ENCODE data around the gene SS18L1.
"Not testable (repeated sequence)": the region's sequence is repeated elsewhere in the genome, so short reads cannot be mapped to it uniquely, and the experiment has no call there.

Gene SS18L1

DNA sequence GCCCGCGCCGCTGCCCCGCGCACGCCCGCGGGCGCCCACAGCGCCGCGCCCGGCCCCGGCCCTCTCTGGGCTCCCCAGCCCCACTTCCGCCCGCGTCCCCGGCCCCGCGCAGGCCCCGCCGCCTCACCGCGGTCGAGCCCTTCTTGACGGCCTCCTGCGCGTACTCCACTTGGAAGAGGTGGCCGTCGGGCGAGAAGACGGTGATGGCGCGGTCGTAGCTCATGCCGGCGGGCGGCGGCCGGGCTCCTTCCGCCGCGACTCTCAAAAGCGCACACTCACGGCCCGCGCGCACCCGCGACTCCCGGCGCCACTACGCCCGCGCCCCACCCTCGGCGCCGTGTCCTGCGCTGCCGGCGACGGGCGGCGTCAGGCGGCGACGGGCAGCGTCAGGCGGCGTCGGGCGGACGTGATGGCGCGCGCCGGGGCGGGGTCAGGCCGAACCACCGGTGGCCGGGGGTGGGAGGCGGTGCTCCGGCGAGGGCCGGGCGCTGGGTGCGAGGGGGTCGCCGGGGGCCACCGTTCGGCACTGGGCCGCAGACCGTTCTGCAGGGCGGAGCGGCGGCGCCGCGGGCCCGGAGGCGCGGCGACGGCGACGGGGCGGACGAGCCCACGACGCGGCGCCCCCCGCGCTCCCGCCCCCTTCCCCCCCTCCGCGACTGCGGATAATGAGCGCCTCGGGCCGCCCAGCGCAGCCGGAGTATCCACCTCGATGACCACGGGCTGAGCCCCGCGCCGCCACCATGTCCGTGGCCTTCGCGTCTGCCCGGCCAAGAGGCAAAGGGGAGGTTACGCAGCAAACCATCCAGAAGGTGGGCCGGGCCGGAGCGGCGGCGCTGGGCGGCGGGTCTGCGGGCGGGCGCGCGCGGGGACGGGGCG lies at the start of gene SS18L1, which contains the start of gene PSMA7:
Gene SS18L1, plus strand, starts transcription at position 689 of the 876 bp plus-strand sequence. Its CDS starts 52 bp downstream, at position 741.
Gene PSMA7, minus strand, starts transcription at position 314 of the 876 bp plus-strand sequence. Its CDS starts 91 bp downstream, at position 223.
- peak; percentile 88 for DNase-seq

DNA sequence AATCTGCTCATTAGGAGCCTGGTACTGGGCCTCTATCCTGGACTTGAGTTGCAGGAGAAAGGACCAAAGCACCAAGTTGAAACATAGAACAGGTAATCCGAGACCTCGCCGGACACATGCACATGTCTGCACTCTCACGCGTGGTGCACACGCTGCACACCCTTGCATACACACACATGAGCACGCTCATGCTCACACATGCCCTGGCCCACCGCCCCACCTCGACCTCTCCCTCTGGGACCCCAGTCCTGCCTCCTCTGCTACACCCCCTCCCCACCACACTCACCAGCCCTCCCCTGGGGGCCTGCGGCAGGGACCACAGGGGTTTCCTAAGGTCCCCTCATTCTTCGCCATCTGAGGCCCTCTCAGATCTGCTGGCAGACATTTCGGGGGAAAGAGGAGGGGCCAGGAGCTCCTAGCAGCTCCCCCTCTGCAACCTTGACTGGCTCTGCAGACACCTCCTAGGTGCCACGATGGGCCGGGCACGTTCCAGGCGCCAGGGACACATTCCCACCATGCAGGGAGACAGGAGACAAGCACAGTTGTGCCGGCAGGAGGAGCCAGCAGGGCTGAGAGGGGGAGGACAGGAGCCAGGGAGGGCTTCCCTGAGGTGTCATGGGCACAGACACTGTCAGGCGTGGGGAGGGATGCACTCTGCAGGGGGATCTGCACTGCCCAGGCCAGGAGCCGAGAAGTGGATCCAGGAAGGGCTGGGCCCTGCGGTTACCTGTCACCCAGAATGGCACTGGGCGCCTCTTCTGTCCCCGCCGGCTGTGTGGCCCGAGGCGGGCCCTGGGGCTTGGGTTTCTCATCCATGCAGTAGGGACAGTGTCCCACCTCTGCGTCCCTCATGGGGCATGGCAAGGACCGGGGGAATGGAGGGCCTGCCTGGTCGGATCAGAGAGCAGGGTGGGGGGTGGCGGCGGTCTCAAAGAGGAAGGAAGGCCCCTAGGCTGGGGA lies 46.9 kb upstream of the SS18L1 start:
- DNase-seq, result no peak

GRCh38 chr20:62097881-62098407 lies 45.6 kb upstream of the SS18L1 start:
- DNase-seq, result no peak

GRCh38 chr20:62101078-62101477 lies 42.5 kb upstream of the SS18L1 start:
- DNase-seq, result no peak

DNA sequence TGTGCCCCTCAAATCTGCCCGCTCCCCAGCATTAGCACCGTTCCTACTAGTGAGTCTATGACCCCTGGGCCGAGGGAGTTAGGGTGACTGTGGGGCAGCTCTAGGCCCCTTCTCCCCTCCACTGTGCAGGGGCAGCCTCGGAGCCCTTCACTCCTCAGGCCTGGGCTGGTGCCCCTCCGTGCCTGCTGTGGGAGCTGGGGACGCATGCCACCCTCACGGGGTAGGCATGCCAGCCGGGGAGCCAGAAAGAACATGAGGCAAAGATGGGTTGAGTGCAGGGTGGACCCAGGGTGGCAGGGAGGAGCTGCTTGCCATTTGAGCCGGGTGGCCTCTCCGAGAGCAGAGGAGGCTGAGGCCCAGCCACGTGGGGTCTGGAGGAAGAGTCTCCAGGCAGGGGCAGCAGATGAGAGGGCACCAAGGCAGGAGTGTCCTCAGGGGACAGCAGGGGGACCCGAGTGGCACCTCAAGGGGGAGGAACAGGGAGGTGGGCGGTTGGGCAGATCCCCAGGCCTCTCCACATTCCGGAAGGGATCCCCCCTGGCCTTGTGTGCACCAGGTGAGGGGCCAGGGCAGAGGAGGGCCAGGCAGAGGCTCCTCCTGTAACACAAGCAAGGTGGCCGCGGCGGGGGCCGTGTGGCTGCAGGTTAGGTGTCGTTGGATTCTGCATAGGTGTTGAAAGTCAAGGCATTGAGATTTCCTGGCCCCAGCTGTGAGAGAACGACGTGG lies 39.9 kb upstream of the SS18L1 start:
- DNase-seq, result no peak

GRCh38 chr20:62104234-62104789 lies 39.3 kb upstream of the SS18L1 start:
- DNase-seq, result no peak

DNA sequence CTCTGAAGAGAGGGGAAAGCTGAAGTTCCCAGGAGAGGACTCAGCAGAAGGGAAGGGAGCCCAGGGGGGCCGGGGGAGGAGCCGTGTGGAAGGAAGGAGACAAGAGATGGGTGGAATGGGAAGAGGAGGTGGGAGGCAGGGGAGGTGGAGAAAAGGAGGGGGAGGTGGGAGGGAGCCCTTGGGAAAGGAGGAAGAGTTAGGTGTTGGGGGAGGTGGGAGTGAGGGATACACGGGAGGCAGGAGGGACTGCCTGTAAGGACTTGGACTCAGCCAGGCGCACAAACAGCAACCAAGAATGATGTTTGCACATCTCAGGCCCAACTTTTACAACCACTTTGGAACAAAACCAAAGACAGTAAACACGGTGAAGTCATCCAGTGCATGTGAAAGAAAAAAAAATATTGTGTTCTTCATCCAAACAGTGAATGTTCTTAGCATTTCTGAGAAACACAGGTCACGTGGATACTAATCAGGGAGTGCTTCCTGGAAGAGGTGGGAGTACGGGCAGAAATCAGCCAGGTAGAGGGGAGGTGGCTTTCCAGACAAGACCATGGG lies 38.7 kb upstream of the SS18L1 start:
- no peak for DNase-seq

DNA sequence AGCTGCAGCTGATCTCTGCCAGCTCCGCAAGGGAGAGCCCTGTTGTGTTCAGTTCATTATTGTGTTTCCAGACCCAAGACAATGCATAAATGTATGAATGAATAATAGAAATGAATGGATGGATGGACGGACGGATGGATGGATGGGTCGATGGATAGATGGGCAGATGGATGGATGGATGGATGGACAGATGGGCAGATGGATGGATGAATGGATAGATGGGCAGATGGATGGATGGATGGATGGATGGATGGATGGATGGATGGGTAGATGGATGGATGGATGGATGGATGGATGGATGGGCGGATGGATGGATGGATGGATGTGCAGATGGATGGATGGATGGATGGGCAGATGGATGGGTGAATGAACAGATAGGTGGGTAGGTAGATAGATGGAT lies 38.0 kb upstream of the SS18L1 start:
- DNase-seq, result no peak

DNA sequence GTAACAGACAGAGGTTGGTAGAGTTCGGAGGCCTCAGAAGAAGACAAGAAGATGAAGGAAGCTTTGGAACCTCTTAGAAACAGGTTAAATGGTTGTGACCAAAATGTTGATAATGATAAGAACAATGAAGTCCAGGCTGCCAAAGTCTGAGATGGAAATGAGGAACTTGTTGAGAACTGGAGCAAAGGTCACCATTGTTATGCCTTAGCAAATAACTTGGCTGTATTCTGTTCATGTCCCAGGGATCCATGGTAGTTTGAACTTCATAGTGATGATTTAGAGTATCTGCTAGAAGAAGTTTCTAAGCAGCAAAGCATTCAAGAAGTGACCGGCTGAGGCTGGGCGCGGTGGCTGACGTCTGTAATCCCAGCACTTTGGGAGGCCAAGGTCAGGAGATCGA lies 32.4 kb upstream of the SS18L1 start:
- DNase-seq, result no peak

DNA sequence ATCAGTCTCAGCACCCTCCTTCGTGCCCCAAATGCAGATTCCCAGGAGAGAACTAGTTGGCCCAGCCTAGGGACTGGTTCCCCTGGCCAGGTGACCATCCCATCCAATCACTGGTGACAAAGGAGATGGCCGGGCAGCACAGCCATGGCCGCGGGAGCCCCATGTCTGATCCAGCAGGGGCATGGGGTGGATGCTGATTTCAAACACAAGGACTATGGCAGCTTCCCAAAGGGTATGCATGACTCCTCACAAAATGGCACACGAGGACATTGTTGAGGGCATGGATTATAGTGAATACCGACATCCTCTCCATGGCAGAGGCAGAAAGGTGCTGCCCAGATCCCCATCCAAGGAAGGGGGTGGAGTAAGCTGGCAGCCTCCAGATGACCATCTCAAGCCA lies 31.2 kb upstream of the SS18L1 start:
- DNase-seq, result no peak

DNA sequence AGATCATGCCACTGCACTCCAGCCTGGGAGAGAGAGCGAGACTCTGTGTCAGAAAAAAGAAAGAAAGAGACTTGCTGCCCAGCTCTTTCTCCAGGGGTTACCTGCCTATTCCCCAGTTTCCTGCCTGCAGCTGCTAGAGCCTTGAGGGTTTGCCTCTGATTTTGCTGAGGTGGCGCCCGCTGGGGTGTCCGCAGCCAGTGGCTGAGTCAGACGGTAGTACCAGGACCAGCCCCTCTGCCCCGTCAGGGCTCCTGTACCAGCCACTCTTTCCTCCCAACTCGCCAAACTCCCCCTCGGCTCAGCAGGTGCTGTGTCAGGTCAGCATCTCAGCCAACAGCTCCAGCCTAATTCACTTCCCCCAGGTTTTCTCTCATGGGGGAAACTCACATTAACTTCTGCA lies 28.7 kb upstream of the SS18L1 start:
- DNase-seq, result no peak

- DNase-seq, result not testable (repeated sequence)
Measured at GRCh38 chr20:62115800-62116407, 27.7 kb upstream of the SS18L1 start.

- DNase-seq, result no peak
Measured at GRCh38 chr20:62116558-62117361, 26.8 kb upstream of the SS18L1 start.

DNA sequence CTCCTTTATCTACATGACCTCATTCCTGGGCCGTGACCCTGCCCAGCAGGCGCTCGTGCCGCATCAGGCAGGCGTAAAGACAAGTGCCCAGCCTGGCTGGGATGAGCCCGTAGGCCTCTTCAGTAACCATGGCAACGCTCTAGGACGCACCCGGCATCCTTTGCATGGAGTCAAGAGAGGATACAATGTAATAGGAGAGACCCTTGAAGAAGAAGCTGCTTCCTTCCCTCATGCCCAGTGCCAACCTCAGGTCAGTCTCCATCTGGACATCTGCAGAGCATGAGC lies 26.3 kb upstream of the SS18L1 start:
- DNase-seq, result no peak

- peak; percentile 84 for DNase-seq
Measured at GRCh38 chr20:62117658-62118057, 25.9 kb upstream of the SS18L1 start.

GRCh38 chr20:62118113-62119043 lies 25.2 kb upstream of the SS18L1 start:
- no peak for DNase-seq

DNA sequence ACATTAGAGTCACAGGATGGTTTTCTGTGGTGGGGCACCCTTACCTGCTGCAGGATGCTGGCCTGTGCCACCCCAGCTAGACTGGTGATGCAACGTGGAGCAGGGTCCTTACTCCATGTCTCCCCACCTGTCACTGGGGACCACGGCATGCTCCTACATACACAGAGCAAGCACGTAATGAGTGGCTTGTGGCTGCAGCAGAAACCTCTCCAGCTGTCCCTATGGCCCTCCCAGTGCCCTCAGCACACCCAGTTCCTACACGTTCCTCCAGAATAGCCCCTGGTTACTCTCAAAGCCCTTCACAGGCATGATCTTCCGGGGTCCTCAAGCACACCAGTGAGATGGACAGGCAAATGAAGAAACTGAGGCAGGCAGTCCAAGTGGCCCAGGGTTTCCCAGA lies 24.5 kb upstream of the SS18L1 start:
- DNase-seq, result no peak

GRCh38 chr20:62119591-62120364 lies 23.8 kb upstream of the SS18L1 start:
- DNase-seq, result no peak

DNA sequence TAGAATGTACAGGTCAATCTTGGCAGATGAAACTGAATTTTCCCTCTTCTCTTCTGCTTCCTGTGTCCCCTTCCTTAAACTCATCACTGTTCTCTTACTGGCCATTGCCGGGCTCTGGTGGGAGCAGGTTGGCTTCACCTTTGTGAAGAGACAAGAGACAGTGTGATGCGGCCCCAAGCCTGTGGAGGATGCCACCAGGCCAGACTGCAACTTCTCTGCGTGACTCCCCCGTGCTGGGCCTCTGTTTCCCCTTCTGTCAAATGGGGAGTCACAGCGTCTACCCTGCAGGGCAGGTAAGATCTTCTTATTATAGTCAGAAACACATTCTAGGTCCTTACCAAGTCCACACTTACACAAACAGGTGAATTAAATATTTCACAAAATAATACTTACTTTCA lies 23.2 kb upstream of the SS18L1 start:
- no peak for DNase-seq
